GM21737 (cell line): Measurements from ENCODE around the gene PRSS56.

Experiments
- ATAC-seq: cut with Tn5 transposase; IDR thresholded peaks from one replicate; pipeline ENCODE4 v1.9.1; 2021; ENCODE audit warnings: mild to moderate bottlenecking, moderate library complexity; ENCODE audit not compliant: unreplicated experiment

The PRSS56 gene

GRCh38 chr2:232501794-232502390 is 18.3 kb upstream of the PRSS56 start:
- no peak for ATAC-seq

GRCh38 chr2:232502511-232502910 is 17.7 kb upstream of the PRSS56 start:
- ATAC-seq, result no peak

- no peak for ATAC-seq
Observed at GRCh38 chr2:232502911-232503808, 17.0 kb upstream of the PRSS56 start.

GRCh38 chr2:232503809-232504323 is 16.3 kb upstream of the PRSS56 start:
- ATAC-seq, result no peak

GRCh38 chr2:232504438-232504837 is 15.8 kb upstream of the PRSS56 start:
- no peak for ATAC-seq

GRCh38 chr2:232505856-232506255 is 14.3 kb upstream of the PRSS56 start:
- no peak for ATAC-seq

- ATAC-seq, result no peak
Observed at GRCh38 chr2:232506709-232507108, 13.5 kb upstream of the PRSS56 start.

GRCh38 chr2:232508251-232508650 is 11.9 kb upstream of the PRSS56 start:
- no peak for ATAC-seq

- ATAC-seq, result no peak
Observed at GRCh38 chr2:232511336-232511890, 8.8 kb upstream of the PRSS56 start.

GRCh38 chr2:232512602-232513001 is 7.6 kb upstream of the PRSS56 start:
- ATAC-seq, result no peak

- no peak for ATAC-seq
Observed at GRCh38 chr2:232513353-232513752, 6.8 kb upstream of the PRSS56 start.

GRCh38 chr2:232515639-232516038 is 4.5 kb upstream of the PRSS56 start:
- ATAC-seq, result no peak

- no peak for ATAC-seq
Observed at GRCh38 chr2:232516551-232516950, 3.6 kb upstream of the PRSS56 start.

- ATAC-seq, result no peak
Observed at GRCh38 chr2:232518844-232519243, 1.3 kb upstream of the PRSS56 start.

- no peak for ATAC-seq
Observed at GRCh38 chr2:232520489-232520888, 301 bp downstream of the PRSS56 start.

GRCh38 chr2:232521098-232521497 is 910 bp downstream of the PRSS56 start:
- ATAC-seq, result no peak

- no peak for ATAC-seq
Observed at GRCh38 chr2:232521959-232522622, 1.9 kb downstream of the PRSS56 start.

- no peak for ATAC-seq
Observed at GRCh38 chr2:232522623-232523401, 2.6 kb downstream of the PRSS56 start.

GRCh38 chr2:232523402-232523681 is 3.2 kb downstream of the PRSS56 start:
- ATAC-seq, result no peak

GRCh38 chr2:232523682-232524597 is 3.8 kb downstream of the PRSS56 start:
- ATAC-seq, result no peak
